NOMO-1 (cell line): Measurements from ENCODE around the gene ACTG2.
A peak's percentile ranks its signal among the peaks of the same experiment; 100 is the strongest.
"Not testable (repeated sequence)": the region's sequence is repeated elsewhere in the genome, so short reads cannot be mapped to it uniquely, and the experiment has no call there.

Source experiments
- DNase-seq, 2 experiments: peaks; one replicate each; lab custom pipeline; 2025; ENCODE audit not compliant: unreplicated experiment in 2 of 2; lab: John Stamatoyannopoulos, UW

Gene ACTG2

DNA sequence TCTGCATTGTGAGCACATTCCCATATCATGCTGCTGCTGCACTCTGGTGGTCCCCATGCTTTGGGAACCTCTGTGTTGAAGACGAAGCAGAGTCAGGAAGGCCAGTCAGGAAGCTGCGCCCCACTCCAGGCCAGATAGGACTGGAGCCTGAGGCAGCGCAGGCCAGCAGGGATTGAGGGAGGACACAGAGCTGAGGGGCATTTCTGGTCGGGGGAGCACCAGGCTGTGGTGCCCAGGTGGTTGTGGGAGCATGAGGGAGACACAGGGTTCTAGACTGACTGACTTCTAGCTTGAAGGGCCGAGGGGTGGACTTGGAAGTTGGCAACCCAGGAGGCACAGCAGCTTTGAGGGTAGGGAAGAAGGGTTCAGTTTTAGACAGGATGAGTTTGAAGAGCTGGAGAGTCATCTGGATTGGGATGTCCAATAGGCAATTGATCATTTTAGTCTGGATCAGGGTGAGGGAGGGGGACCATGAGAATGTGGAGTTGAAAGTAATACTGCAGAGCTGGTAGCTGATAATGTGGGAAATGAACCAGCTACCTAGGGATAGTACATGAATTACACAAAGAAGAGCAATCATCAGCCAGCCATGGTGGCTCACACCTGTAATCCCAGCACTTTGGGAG lies 1.4 kb upstream of the ACTG2 start:
- DNase-seq, result no peak

DNA sequence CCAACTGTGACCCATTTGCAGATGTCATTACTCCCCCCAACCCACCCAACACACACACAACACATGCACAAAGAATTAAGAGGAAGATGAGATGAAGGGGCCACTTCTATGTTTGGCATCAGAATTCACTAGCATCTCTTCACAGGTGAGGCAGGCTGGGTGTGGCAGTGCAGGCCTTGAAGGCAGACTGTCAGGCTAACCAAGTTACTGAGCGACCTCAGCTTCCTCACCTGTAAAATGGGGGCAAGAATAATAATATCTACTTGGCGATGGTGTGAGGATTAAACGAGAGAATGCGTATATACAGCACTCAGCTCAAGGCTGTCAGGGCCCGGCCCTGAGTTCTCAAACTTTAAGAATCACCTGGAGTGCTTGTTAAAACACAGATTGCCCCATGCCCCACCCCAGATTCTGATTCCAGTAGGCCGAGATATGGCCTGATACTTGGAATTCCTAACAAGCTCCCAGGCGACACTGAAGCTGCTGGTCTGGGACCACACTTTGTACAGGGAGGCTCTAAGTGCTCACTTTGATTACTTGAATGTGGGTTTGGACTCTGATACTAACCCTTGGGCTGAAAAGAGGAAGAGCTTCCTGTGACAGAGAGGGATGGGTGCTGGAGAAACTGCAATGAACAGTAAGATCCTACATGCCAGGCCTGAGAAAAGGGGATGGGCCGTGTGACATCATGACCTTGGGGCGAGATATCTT lies 1.1 kb downstream of the ACTG2 start:
- DNase-seq, result no peak

GRCh38 chr2:73894475-73894850 lies 1.7 kb downstream of the ACTG2 start:
- DNase-seq, result no peak

DNA sequence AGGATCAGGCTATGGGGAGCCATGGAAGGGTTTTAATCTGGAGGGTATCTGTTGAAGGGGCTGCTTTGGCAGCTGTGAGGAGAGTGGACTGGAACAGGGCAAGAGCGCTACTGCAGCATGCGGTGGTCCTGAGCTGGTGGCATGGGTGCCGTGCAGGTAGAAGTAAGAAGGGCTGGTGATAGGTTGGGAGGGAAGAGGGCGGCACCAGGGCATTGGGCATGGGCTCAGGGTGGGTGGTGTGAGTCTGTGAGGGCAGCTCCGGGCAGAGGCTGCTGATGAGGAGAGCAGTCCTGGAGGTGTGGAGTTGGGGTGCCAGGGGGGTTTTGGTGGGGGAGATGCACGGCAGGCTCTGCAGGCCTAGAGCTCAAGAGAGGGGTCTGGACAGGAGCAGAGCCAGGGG lies 2.1 kb downstream of the ACTG2 start:
- no peak for DNase-seq

GRCh38 chr2:73895473-73895872 lies 2.7 kb downstream of the ACTG2 start:
- no peak for DNase-seq

GRCh38 chr2:73896362-73897239 lies 3.8 kb downstream of the ACTG2 start:
- DNase-seq, result no peak

- DNase-seq, result no peak
These were observed 4.4 kb downstream of the ACTG2 start for GRCh38 chr2:73897240-73897583.

GRCh38 chr2:73897934-73898333 lies 5.1 kb downstream of the ACTG2 start:
- DNase-seq, result no peak

GRCh38 chr2:73899801-73900336 lies 7.1 kb downstream of the ACTG2 start:
- no peak for DNase-seq

DNA sequence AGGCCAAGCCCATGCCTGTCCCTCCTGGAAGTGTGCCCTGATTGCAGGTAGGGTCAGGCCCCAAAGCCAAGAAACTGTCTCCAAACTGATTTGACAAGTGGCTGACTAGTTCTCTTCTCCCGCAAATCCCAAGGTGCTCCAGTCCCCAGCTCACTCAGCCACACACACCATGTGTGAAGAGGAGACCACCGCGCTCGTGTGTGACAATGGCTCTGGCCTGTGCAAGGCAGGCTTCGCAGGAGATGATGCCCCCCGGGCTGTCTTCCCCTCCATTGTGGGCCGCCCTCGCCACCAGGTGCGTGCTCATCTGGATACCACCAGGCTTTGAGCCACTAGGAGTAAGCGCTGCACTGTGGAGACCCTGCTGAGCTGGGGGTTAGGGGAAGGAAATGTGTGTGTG lies 8.3 kb downstream of the ACTG2 start:
- DNase-seq, result no peak

- no peak for DNase-seq
These were observed 9.5 kb downstream of the ACTG2 start for GRCh38 chr2:73902284-73902683.

DNA sequence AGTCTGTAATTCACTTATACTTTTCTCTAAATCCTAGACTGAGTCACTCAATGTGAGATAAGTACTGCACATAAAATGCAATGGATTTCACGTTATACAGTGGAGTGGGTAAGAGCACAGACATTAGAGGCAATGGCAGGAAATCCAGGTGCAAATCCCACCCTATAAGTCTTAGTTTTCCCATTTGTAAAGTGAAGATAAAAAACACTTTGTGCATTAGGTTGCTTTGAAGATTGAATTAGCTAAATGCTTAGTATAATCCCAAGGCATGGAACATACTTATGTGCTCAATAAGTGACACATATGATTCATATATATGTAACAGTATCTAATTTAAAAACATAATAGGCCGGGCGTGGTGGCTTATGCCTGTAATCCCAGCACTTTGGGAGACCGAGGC lies 10.5 kb downstream of the ACTG2 start:
- DNase-seq, result no peak

DNA sequence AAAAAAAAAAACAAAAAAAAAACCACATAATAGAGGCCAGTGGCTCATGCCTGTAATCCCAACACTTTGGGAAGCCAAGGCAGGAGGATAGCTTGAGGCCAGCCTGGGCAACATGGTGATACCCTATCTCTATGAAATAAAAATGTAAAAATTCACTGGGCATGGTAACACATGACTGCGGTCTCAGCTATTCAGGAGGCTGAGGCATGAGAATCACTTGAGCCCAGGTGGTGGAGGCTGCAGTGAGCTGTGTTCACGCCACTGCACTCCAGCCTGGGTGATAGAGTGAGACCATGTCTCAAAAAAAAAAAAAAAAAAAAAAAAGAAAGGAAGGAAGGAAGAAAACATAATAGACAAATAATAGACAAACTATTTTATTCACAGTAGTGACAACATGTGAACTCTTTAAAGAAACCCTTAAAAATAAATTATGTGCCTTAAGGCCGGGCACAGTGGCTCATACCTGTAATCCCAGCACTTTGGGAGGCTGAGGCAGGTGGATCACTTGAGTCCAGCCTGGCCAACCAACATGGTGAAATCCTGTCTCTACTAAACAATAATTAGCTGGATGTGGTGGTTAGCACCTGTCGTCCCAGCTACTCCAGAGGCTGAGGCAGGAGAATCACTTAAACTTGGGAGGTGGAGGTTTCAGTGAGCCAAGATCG lies 11.3 kb downstream of the ACTG2 start:
- DNase-seq, result not testable (repeated sequence)

DNA sequence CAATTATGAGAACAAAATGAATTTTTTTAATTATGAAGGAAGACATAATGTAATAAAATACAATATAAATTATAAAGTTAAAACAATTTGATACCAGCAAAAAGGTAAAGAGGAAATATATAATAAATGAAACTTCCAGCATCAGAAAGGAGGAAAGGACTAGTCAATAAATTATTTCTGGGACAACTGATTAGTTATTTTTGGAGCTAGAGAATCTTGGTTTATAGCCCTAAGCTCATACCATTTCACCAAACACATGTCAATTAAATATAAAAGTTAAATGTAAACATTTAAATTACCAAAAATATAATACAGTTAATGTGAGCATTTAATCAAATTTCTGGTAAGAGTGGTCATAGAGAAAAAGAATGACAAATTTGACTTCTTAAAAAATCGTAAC lies 12.1 kb downstream of the ACTG2 start:
- DNase-seq, result no peak

GRCh38 chr2:73906847-73907505 lies 14.2 kb downstream of the ACTG2 start:
- DNase-seq, result peak in 1 of 2 experiments; percentile 21

GRCh38 chr2:73907840-73908452 lies 15.1 kb downstream of the ACTG2 start:
- DNase-seq, result no peak

DNA sequence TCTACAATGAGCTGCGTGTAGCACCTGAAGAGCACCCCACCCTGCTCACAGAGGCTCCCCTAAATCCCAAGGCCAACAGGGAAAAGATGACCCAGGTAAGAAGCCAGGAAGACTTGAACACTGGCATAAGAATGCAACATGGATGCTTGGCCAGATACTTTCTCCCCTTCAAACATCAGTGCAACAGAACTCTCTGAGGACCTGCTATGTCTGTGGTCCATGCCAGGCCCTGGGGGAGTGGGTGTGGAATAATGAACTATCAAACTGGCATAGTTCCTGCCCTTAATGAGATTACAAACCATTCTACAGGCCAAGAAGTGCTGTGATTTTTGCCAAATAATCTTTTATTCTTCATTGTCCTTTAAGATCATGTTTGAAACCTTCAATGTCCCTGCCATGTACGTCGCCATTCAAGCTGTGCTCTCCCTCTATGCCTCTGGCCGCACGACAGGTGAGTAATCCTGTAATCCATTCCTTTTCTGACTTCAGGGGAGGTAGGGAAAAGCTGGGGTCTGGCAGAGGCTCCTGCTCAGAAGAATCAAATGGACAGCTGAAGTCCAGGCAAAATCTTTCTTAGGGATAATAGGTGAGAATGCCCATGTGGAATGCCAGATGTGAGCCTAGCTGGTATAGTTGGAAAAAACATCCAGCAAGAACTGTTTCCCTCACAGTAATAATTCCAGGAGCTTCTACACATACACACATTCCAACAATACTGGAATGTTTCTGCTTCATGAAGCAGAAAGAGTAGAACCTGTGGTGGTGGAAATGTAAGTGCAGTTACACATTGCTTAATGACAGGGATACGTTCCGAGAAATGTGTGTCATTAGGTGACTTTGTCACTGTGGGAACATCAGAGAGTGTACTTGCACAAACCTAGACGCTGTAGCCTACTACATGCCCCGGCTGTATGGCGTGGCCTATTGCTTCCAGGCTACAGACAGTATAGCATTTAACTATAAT lies 16.2 kb downstream of the ACTG2 start:
- DNase-seq, result no peak

- DNase-seq, result no peak
These were observed 18.2 kb downstream of the ACTG2 start for GRCh38 chr2:73910873-73911547.
